HG02970 (cell line): ENCODE measurements around the gene IZUMO4.
"Not testable (repeated sequence)": the region's sequence is repeated elsewhere in the genome, so short reads cannot be mapped to it uniquely, and the experiment has no call there.

Experiments
- ATAC-seq: cut with Tn5 transposase; IDR thresholded peaks from one replicate; pipeline ENCODE4 v1.9.1; 2021; ENCODE audit warnings: mild to moderate bottlenecking, moderate library complexity, moderate number of reproducible peaks; ENCODE audit not compliant: unreplicated experiment, low FRiP score

Gene IZUMO4

GRCh38 chr19:2121416-2122051, 24.8 kb downstream of the IZUMO4 start:
- ATAC-seq: no peak

- no peak for ATAC-seq
These were observed 25.5 kb downstream of the IZUMO4 start for GRCh38 chr19:2122251-2122650.

DNA sequence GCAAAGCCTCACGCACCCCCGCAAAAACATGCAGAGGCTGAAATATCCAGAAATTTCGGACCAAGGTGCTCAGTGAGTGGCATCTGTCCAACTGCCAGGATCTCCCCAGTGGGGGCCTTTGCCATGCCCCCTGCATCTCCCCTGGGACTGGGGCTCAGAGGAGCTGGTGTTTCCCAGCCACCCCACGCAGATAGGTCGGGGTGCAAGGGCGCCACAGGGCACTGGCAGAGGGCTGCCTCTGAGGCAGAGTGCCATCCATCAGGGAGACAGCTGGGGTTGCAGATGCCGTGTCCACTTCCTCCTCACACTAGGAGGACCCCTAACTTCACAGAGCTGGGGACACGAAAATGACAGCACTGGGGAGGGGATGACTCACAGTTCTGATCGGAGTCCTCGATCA, 26.3 kb downstream of the IZUMO4 start:
- no peak for ATAC-seq

DNA sequence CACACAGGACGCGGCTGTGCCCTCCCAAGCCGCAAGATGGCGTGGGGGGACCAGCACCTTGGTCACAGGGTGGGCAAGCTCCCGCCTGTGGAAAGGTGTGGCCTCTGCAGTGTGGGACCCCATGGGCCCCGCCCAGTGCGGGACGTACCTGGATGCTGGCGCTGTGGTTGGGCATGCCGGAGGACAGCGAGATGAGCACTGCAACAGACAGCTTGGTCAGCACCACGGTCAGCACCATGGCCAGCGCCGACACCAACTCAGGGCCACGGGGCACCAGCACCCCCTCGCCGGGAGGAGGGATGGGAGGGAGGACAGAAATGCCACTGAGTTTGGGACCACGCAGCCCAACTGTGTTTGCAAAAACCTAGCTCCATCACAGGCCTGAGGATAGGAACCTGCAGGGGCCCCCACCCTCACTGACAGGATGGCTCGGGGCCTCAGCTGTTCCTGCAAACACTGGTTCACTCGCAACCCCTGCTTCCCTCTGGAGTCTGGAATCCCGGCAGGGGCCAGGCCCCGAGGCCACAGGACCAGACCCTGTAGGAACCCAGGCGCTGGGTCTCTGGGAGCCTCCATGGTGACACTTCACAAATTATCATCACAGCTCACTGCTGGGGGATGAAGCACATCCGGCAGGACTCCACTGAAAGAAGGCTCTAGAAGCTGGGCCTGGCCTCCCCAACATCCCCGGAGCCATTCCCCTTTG, 27.1 kb downstream of the IZUMO4 start:
- no peak for ATAC-seq

- no peak for ATAC-seq
These were observed 30.3 kb downstream of the IZUMO4 start for GRCh38 chr19:2126879-2127518.

DNA sequence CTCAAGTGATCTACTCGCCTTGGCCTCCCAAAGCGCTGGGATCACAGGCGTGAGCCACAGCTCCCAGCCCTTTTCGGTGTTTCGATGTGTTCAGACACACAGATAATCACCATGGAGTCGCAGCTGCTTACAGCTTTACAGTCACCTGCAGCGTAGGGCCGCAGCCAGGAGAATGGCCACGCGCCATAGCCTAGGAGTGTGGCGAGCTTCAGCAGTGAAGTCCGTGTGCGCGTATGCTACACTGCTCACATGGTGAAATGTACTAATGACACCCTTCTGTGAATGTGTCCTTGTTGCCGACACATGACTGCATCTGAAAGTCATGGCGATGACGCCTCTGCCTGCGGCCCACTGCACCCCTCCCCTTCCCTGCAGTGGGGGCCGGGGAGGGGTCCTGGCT, 31.0 kb downstream of the IZUMO4 start:
- ATAC-seq: no peak

GRCh38 chr19:2128252-2128651, 31.5 kb downstream of the IZUMO4 start:
- ATAC-seq: not testable (repeated sequence)

GRCh38 chr19:2129022-2129421, 32.3 kb downstream of the IZUMO4 start:
- no peak for ATAC-seq

DNA sequence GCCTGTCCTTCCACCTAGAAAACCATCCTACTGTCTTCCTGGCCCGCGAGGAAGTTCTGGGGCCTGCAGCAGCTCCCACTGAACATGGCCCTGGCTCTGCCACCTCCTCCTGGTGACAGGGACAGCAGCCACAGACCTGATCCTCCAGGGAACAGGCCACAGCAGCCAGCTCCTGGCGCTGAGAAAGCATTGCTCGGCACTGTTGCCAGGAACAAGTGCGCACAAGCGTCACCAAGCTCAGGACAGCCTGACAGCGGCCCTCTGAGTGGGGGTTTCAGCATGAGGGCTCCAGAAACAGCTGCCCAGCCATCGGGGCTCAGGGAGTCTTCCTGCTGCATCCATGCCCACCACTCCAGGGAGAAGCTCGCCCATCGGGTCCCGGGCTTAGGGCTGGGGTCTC, 32.8 kb downstream of the IZUMO4 start:
- ATAC-seq: no peak

DNA sequence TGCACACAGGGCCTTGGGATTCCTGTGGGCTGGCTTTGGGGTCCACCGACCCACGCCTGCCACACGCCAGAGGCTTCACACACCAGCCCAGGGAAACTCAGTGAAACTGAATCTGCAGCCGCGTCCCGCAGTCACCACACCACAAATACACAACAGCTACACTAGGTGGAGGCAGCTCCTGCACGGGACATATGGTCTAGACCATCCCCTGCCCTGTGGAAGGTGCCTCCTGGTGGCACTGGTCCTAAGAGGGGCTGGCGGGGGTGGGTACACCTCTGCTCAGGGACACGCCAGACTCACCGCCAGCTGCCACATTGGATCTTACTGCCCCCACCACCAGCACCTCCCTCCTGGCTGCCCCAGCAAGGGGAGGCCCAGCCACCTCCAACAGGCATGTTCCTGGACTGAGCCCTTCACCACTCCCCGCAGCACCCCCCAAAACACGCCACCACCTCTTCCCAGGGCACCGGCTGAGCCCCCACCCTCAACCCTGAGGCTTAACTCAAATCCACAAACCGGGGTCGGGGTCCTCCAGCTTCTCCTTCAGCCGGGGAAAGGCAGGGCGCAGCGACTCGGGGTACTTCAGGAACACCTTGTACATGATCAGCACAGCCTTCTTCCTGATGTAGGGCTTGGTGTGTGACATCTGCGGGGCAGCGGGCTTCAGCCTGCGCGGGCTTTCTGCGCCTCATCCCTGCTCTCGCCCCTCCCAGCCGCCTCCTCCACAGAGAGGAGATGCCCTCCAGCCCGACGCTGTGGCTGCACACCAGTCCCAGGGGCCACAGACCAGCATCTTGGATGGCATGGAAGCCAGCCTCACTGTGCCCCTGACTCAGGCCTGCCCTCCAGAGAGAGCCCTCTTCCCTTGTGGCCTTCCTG, 33.4 kb downstream of the IZUMO4 start:
- ATAC-seq: no peak

GRCh38 chr19:2131012-2131975, 34.6 kb downstream of the IZUMO4 start:
- not testable (repeated sequence) for ATAC-seq

DNA sequence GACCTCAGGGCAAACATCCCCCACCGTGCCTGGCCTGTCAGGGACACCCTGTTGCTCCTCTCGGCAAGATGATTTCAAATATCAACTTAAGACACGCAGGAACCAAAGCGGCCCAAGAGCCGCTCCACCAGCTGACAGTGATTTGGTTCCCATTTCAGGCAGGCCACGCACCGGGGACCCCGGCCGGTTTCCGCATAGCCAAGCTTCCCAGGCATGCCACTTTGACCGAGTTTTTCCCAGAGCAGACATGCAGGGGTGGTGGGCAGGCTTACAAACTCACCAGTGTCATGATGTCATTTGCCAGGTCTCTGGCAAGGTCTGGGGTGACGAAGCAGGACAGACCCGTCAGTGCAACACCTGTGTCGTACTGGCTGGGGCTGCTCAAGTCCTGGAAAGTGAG, 35.5 kb downstream of the IZUMO4 start:
- no peak for ATAC-seq

DNA sequence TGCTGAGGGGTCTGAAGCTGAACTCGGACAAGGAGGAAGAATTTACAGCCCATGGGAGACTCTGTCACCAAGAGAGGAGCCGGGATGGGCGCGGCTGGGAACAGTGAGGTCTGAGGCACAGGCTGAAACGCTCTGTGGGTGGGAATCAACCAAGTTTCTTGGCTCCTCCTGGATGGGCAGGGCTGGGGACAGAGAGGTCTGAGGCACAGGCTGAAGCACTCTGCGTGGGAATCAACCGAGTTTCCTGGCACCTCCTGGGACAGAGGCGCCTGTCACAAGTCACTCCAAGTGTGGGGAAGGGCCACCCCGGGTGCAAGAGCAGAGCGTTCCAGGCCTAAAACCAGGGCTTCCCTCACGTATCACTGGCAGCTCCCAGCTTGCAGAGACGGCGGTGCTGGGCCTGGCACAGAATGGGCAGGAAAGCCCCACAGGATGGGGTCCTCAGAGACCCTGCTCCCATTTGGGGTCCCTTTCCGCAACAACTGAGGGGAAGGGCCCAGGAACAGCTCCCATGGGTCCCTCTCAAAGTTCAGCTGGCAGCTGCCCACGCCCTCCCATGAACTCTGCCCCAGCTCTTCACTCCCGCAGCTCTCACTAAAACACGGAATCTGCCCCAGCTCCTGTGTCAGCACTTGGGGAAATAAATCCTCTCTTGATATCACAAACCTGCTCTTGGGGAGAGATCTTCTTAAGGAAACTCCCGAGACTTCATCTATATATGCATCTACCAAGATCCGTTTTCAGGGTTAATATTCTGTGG, 36.2 kb downstream of the IZUMO4 start:
- ATAC-seq: no peak

- no peak for ATAC-seq
These were observed 39.0 kb downstream of the IZUMO4 start for GRCh38 chr19:2135474-2136402.

GRCh38 chr19:2136796-2137195, 40.1 kb downstream of the IZUMO4 start:
- no peak for ATAC-seq

DNA sequence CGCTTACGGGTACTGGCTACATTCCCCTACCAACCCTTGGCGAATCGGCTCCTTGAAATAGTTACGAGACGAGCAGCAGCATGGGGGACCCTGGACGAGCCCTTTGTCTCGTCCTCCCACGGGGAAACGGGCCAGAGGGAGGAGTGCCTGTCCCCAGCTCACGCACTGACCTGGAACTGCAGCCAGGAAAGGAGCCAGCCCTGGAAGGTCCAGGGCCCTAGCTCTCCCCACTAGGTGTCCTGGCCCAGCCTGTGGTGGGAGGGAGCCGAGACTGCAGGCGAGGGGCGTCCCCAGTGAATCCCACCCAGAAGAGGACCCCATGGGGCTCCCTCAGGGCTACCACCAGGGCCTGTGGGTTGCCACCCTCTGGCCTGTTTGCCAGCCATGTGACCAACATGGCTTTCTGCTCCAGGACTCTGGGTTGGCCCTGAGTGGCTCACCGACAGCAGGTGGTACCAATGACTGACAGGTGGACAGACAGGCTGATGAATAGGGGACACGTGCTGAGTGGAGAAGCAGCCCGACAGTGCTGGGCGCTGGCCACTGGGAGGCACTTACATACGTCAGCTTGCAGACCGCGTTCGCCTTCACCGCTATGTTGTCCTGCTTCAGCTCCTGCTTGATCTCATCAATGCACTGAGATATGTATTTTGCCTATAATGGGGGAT, 41.5 kb downstream of the IZUMO4 start:
- ATAC-seq: no peak

GRCh38 chr19:2139385-2140137, 42.8 kb downstream of the IZUMO4 start:
- no peak for ATAC-seq
